HG03558 (cell line): ENCODE data around the gene ANO6.

Experiments
- ATAC-seq: cut with Tn5 transposase; IDR thresholded peaks from one replicate; pipeline ENCODE4 v1.9.1; 2021; ENCODE audit warnings: moderate number of reproducible peaks; ENCODE audit not compliant: unreplicated experiment; ENCODE audit errors: extremely low read depth

ANO6 gene

GRCh38 chr12:45429831-45430230, 213.9 kb downstream of the ANO6 start:
- no peak for ATAC-seq

GRCh38 chr12:45431126-45431525, 215.2 kb downstream of the ANO6 start:
- no peak for ATAC-seq

GRCh38 chr12:45432710-45433109, 216.8 kb downstream of the ANO6 start:
- no peak for ATAC-seq

- ATAC-seq = no peak
These were observed 217.6 kb downstream of the ANO6 start for GRCh38 chr12:45433441-45433868.

- no peak for ATAC-seq
These were observed 218.2 kb downstream of the ANO6 start for GRCh38 chr12:45434094-45434493.

GRCh38 chr12:45435945-45436710, 220.2 kb downstream of the ANO6 start:
- no peak for ATAC-seq

GRCh38 chr12:45439039-45439438, 223.1 kb downstream of the ANO6 start:
- no peak for ATAC-seq

GRCh38 chr12:45446013-45446412, 230.1 kb downstream of the ANO6 start:
- no peak for ATAC-seq

- ATAC-seq = no peak
These were observed 242.3 kb downstream of the ANO6 start for GRCh38 chr12:45458238-45458637.

GRCh38 chr12:45458854-45459807, 243.2 kb downstream of the ANO6 start:
- no peak for ATAC-seq

GRCh38 chr12:45462506-45462905, 246.6 kb downstream of the ANO6 start:
- ATAC-seq = no peak

GRCh38 chr12:45464699-45465098, 248.8 kb downstream of the ANO6 start:
- no peak for ATAC-seq

GRCh38 chr12:45468751-45469615, 253.1 kb downstream of the ANO6 start:
- ATAC-seq = no peak

GRCh38 chr12:45469902-45470301, 254.0 kb downstream of the ANO6 start:
- ATAC-seq = no peak

- no peak for ATAC-seq
These were observed 257.7 kb downstream of the ANO6 start for GRCh38 chr12:45473636-45474035.

- no peak for ATAC-seq
These were observed 259.7 kb downstream of the ANO6 start for GRCh38 chr12:45475594-45475993.

- ATAC-seq = no peak
These were observed 261.6 kb downstream of the ANO6 start for GRCh38 chr12:45477526-45477925.

GRCh38 chr12:45478931-45479330, 263.0 kb downstream of the ANO6 start:
- ATAC-seq = no peak

GRCh38 chr12:45481746-45482145, 265.9 kb downstream of the ANO6 start:
- no peak for ATAC-seq

- no peak for ATAC-seq
These were observed 267.7 kb downstream of the ANO6 start for GRCh38 chr12:45483571-45483970.
